ENCODE data around the gene PCGF2. TPM values are rescaled to one million over a fixed set of nuclear protein-coding genes. Genes with fewer than 3 reads are reported as not detected.

PCGF2 gene
- total RNA-seq, 1 experiment from 2014 or later = 95.1 TPM

DNA sequence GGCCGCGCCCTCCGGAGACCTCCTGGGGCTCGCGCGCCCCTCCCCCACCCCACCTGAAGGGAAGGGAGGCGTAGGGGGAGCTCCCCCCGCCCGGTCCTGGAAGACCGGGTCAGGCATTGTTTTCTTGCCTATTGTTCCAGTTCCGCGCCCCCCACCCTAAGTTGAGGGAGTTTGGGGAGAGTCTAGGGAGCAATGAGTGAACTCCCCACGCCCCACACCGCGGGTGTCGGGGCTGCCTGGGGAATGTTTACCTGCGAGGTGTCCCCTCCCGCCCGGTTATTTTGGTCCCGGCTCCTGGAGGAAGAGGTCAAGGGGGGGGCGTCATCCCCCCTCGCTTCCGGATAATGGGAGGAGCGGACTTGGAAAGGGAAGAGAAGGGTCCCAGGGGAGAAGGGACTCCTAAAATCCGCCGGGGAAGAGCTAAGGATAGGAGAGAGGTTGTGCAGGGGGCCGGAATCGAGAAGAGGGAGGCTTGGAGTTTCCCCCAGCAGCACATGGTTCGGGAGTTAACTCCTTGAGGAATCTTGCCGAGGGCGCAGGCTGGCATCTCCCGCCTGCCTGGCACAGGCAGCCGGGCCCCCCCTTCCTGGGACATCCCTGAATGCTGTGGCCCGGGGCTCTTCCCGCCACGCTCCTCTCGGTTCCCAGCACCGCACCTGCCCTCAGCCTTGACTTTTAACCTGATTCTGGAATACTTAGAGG is 42.2 kb downstream of the PCGF2 start:
- Mint-ChIP-seq H3K36me3 (ENCODE audit: insufficient read depth, unreplicated experiment) (peaks cover 24% of the 10 kb centered on the region), H3K4me3 (ENCODE audit: unreplicated experiment) (peak overlapping the region; percentile 95), H3K4me1 (ENCODE audit: low read depth, unreplicated experiment) (peaks cover 28% of the 10 kb centered on the region), H3K9me3 (ENCODE audit: unreplicated experiment) (no peaks in the 10 kb centered on the region), H3K27me3 (ENCODE audit: insufficient read depth, unreplicated experiment) (no peaks in the 10 kb centered on the region), H3K27ac (ENCODE audit: unreplicated experiment) (peak overlapping the region; percentile 74)
- Histone ChIP-seq H3K9me3 (no peaks in the 10 kb centered on the region), H3K4me1 (peaks cover 19% of the 10 kb centered on the region), H3K27me3 (replicated peaks; ENCODE audit: control insufficient read depth, insufficient read depth, low read length) (no peaks in the 10 kb centered on the region), H3K4me3 (ENCODE audit: low read depth, low read length) (peak overlapping the region; percentile 71), H3K36me3 (ENCODE audit: control insufficient read depth, insufficient read depth, low read length) (peaks cover 2% of the 10 kb centered on the region)
- TF ChIP-seq CTCF (IDR thresholded peaks at IDR 0.05; ENCODE audit: insufficient read depth in 1 of 2, low read depth in 1 of 2, low read length in 1 of 2, severe bottlenecking in 1 of 2, unreplicated experiment in 1 of 2) = no peak
- intact Hi-C loops (cut with micrococcal nuclease; ENCODE audit: unreplicated experiment) = loop anchor here (10.0 kb wide), 1 partner anchor 991 kb away; no protein-coding TSS in a partner anchor
- BruUV-seq (replicated peaks) = no TSS peak
- DNase-seq = peak in 1 of 2 experiments; percentile 38
- POLR2A ChIA-PET = interaction anchor here (0.6 to 1.5 kb wide), 4 partner anchors 11 to 43 kb away, joined by 4 to 6 read pairs (median 4); no protein-coding TSS in a partner anchor
- CTCF ChIA-PET = interaction anchor here (0.6 to 1.5 kb wide), 5 partner anchors 24 to 447 kb away, joined by 3 to 5 read pairs (median 4); partner anchors contain the start of gene CISD3

DNA sequence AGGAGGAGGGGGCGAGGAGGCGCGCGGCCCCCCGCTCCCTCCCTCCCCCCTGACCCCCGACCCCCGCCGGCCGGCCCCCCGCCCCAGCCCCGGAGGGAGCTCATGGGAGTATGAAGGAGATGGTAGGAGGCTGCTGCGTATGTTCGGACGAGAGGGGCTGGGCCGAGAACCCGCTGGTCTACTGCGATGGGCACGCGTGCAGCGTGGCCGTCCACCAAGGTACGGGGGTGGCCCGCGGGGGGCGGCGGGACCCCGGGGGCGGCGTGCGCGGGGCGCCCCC is 42.7 kb downstream of the PCGF2 start:
- no TSS peak for BruUV-seq (replicated peaks)
- Histone ChIP-seq H3K27me3 (replicated peaks; ENCODE audit: control insufficient read depth, insufficient read depth, low read length) (no peaks in the 10 kb centered on the region), H3K36me3 (ENCODE audit: control insufficient read depth, insufficient read depth, low read length) (peaks cover 2% of the 10 kb centered on the region), H3K4me1 (peaks cover 24% of the 10 kb centered on the region), H3K4me3 (ENCODE audit: low read depth, low read length) (peak overlapping the region; percentile 71), H3K9me3 (no peaks in the 10 kb centered on the region)
- intact Hi-C loops (cut with micrococcal nuclease; ENCODE audit: unreplicated experiment) = loop anchor here (10.0 kb wide), 1 partner anchor 991 kb away; no protein-coding TSS in a partner anchor
- Mint-ChIP-seq H3K36me3 (ENCODE audit: insufficient read depth, unreplicated experiment) (peaks cover 21% of the 10 kb centered on the region), H3K27ac (ENCODE audit: unreplicated experiment) (no peak overlapping the region), H3K4me3 (ENCODE audit: unreplicated experiment) (peak overlapping the region; percentile 95), H3K4me1 (ENCODE audit: low read depth, unreplicated experiment) (peaks cover 24% of the 10 kb centered on the region), H3K27me3 (ENCODE audit: insufficient read depth, unreplicated experiment) (no peaks in the 10 kb centered on the region), H3K9me3 (ENCODE audit: unreplicated experiment) (no peaks in the 10 kb centered on the region)
- TF ChIP-seq CTCF (IDR thresholded peaks at IDR 0.05; ENCODE audit: insufficient read depth in 1 of 2, low read depth in 1 of 2, low read length in 1 of 2, severe bottlenecking in 1 of 2, unreplicated experiment in 1 of 2) = no peak
- DNase-seq = no peak
- CTCF ChIA-PET = interaction anchor here (0.9 to 1.5 kb wide), 4 partner anchors 25 to 448 kb away, joined by 4 to 5 read pairs (median 4); partner anchors contain the start of gene CISD3
- POLR2A ChIA-PET = interaction anchor here (0.5 to 1.5 kb wide), 7 partner anchors 11 to 756 kb away, joined by 3 to 6 read pairs (median 4); partner anchors contain the start of genes CDK12, CISD3 and RPL23

DNA sequence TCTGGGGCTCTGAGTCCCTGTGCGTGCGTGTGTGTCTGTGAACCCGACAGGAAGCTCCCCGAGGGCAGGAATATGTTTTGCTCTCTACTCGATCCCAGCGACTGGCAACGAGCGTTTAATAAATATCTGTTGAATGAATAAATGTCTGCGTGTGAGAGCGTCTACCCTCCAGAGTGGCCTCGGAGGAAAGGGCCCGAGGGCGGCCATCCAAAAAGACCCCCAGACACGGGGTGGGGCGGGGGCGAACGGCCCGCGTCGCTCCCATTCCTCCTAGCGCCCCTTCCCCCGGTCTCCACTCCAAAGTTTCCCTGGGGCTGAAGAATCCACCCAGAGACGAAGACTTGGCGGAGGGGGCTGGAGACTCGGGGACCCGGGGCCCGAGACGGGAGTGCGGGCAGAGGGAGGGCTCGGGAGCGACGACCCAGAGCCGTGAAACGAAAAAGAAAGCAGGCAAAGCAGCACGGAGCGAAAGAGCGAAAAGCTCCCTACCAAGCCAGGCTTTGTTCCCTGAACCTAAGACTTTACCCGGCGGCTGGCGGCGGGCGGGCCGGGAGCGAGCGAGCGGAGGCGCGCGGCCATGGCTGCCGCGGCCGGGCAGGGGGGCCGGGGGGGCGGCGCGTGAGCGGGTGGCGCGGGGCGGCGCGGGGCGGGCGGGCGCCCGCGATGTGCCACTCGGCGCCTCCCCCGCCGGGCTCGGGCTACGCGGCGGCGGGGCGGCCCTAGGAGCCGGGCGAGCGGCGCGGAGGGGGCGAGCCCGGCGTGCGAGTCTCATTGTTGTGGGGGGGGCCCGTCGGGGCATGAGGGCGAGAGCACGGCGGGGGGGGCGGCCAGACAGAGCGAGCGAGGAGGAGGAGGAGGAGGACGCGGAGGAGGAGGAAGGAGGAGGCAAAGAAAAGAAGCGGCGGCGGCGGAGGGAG is 43.3 kb downstream of the PCGF2 start, which contains the start of gene MLLT6:
MLLT6 (plus strand) TSS at position 668 of the 917 bp plus-strand sequence. CDS start 360 bp downstream, outside the sequence.
- ChIA-PET POLR2A (interaction anchor here (0.5 to 1.5 kb wide), 7 partner anchors 12 to 756 kb away, joined by 3 to 6 read pairs (median 4); partner anchors contain the start of genes CDK12, CISD3 and RPL23), CTCF (interaction anchor here (0.5 to 1.5 kb wide), 5 partner anchors 25 to 448 kb away, joined by 4 to 5 read pairs (median 4); partner anchors contain the start of genes CISD3 and SRCIN1)
- intact Hi-C loops (cut with micrococcal nuclease; ENCODE audit: unreplicated experiment) = loop anchor here (1.0 to 10.0 kb wide), 2 partner anchors 28 to 990 kb away; no protein-coding TSS in a partner anchor
- no peak for TF ChIP-seq CTCF (IDR thresholded peaks at IDR 0.05; ENCODE audit: insufficient read depth in 1 of 2, low read depth in 1 of 2, low read length in 1 of 2, severe bottlenecking in 1 of 2, unreplicated experiment in 1 of 2)
- H3K36me3 ChIP-seq (ENCODE audit: control insufficient read depth, insufficient read depth, low read length) = peaks cover 2% of the 10 kb centered on the region
- Mint-ChIP-seq H3K27ac (ENCODE audit: unreplicated experiment) (peak within 1 kb of the TSS; percentile 81), H3K27me3 (ENCODE audit: insufficient read depth, unreplicated experiment) (no peaks in the 10 kb centered on the region), H3K36me3 (ENCODE audit: insufficient read depth, unreplicated experiment) (peaks cover 21% of the 10 kb centered on the region), H3K4me1 (ENCODE audit: low read depth, unreplicated experiment) (peaks cover 24% of the 10 kb centered on the region), H3K4me3 (ENCODE audit: unreplicated experiment) (peak within 1 kb of the TSS; percentile 95), H3K9me3 (ENCODE audit: unreplicated experiment) (no peaks in the 10 kb centered on the region)
- H3K4me3 ChIP-seq (ENCODE audit: low read depth, low read length) = peak within 1 kb of the TSS; percentile 71
- no peaks in the 10 kb centered on the region for H3K27me3 ChIP-seq (replicated peaks; ENCODE audit: control insufficient read depth, insufficient read depth, low read length)
- H3K9me3 ChIP-seq = no peaks in the 10 kb centered on the region
- peaks cover 30% of the 10 kb centered on the region for H3K4me1 ChIP-seq
- DNase-seq = peak; percentile 86
- BruUV-seq (replicated peaks) = no TSS peak
